ENCODE results near the gene LRRC61.
A peak's percentile ranks its signal among the peaks of the same experiment; 100 is the strongest.
"Not testable (repeated sequence)": the region's sequence is repeated elsewhere in the genome, so short reads cannot be mapped to it uniquely, and the experiment has no call there.

Gene LRRC61

DNA sequence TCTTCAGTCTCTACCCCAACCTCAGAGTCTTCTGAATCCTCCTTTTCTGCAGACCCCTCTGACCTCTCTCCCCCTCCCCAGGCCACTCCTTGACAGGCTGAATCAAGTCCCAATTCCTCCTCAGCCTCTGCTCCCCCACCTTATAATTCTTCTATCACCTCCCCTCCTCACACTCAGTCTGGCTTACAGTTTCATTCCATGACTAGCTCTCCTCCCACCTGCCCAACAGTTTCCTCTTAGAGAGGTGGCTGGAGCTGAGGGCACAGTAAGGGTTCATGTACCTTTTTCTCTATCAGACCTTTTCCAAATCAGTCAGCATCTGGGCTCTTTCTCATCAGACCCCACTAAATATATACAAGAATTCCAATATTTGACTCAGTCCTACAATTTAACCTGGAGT is 14.6 kb upstream of the LRRC61 start:
- no peak for DNase-seq

DNA sequence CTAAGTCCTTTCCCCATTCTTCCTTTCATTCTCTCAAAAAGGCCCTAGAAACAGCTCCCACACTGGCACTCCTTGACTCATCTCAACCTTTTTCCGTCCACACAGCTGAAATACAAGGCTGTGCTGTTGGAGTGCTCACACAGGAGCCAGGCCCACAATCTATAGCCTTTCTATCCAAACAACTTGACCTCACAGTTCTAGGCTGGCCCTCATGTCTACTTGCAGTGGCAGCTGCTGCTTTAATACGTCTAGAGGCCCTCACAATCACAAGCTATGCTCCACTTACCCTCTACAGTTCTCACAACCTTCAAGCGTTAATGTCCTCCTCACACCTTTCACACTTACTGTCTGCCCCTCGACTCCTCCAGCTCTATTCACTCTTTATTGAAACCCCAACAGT is 12.0 kb upstream of the LRRC61 start:
- DNase-seq = no peak

DNA sequence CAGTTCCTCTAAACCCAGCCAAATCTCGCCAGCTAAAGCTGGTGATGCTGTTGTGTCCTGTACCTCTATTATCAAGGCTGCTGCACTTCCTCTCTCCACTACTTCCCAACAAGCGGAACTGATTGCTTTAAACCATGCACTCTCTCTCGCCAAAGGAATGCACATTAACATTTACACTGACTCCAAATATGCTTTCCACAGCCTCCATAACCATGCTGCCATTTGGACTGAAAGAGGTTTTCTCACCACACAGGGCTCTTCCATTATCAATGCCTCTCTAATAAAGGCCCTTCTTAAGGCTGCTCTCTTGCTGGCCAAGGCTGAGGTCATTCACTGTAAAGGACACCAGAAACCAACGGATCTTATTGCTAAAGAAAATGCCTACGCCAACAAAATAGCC is 11.4 kb upstream of the LRRC61 start:
- DNase-seq = no peak

DNA sequence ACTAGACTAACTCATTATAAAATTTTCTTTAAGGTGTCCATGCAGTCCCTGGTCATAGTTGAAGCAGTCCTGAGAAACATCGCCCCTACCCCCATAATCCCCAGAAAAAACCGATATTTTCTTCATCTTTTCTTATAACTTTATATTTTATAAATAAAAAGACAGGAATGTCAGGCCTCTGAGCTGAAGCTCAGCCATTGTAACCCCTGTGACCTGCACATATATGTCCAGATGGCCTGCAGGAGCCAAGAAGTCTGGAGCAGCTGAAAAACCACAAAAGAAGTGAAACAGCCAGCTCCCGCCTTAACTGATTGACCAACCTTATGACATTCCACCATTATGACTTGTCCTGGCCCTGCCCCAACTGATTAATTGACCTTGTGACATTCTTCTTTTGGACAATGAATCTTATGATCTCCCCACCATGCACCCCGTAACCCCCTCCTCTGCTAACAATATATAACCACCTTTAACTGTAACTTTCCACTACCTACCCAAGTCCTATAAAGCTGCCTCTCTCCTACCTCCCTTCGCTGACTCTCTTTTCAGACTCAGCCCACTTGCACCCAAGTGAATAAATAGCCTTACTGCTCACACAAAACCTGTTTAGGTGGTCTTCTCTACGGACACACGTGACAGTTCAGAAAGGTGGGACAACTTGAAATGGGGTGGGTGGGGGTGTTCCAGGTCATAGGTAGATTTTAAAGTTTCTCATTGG is 10.3 kb upstream of the LRRC61 start:
- not testable (repeated sequence) for DNase-seq

DNA sequence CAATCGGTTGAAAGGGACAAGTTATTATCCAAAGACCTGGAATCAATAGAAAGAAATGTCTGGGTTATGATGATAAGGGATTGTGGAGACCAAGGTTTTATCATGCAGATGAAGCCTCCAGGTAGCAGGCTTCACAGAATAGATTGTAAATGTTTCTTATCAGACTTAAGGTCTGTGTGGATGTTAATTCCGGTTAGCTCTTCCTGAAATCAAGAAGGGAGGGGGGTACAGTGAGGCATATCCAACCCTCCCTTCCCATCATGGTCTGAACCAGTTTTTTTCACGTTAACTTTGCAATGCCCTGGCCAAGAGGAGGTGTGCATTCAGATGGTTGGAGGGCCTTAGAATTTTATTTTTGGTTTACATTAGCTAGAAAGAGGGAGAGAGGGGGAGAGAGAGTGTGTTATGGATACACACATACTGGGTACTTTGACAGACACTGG is 9.8 kb upstream of the LRRC61 start:
- no peak for DNase-seq

DNA sequence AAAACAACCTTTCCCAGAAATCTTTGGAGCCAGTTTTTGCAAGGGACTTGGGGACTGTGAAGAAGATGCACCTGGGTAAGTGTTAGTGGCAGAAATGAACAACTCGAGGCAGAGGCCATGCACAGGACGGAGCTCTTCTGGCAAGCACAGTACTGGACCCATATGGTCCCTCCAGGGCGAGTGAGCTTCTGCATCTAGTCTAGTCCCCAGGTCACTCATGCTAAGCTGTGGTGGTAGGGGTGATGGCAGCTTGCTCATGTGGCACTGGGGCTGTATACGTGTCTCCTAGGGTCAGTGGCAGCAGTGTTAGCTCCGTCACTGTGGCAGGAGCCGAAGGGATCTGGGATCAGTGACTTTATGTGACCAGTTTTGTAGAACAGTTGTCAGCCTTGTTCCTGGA is 9.3 kb upstream of the LRRC61 start:
- DNase-seq = no peak

DNA sequence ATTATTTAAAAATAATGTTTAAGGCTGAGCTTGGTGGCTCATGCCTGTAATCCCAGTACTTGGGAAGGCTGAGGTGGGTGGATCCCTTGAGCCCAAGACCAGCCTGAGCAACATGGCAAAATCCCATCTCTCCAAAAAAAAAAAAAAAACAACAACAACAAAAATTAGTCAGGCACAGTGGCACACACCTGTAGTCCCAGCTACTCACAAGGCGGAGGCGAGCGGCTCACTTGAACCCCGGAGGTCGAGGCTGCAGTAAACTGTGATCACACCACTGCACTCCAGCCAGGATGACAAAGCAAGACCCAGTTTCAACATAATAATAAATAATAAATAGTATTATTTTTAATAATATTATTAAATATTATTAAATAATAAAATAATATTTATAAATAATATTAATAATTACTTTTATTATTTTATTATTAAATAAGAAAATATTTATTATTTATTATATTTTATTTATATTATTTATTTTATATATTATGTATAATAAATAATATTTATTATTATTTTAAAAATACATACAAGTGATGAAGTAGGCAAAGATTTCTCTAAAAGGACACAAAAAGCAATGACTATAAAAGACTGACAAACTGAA is 8.4 kb upstream of the LRRC61 start:
- no peak for DNase-seq

DNA sequence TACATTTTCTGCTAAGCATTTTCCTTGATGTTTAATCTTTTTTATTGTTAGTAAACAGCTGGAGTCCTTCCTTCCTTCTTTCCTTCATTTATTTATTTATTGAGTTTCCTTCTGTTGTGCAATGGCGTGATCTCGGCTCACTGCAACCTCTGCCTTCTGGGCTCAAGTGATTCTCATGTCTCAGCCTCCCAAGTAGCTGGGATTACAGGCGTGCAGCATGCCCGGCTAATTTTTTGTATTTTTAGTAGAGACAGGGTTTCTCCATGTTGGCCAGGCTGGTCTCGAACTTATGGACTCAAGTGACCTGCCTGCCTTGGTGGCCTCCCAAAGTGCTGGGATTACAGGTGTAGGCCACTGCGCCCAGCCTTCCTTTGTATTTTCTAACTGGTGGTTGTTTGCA is 6.2 kb upstream of the LRRC61 start:
- DNase-seq = not testable (repeated sequence)

DNA sequence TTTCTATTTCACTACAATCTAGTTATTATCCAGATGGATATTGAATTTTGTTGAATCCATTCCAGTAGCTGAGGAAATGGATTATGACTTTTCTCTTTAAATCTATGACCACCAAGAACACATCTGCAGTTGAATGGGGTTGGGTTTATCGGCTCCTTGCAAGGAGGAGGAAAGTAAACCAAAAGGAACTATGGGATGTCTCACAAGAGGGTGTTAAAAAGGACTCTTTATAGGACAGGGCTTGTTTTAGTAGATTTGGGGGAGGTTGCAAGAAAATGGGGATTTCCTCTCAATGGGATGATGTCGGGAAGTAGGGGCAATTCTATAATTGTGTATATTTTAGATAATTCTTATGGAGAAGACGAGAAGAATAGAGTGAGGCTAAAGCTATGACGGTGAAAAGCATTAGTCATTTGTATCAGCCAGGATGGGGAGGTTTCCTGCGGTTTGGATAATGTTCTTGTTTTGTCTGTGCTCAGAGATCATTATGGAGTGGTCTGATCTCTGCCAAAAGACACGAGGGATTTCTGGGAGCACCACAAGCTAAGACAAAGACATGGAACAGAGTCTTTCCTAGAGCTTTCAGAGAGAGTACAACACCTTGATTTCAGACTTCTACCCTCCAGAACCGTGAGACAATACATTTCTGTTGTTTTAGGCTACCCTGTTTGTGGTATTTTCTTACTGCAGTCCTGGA is 5.3 kb upstream of the LRRC61 start:
- no peak for DNase-seq

DNA sequence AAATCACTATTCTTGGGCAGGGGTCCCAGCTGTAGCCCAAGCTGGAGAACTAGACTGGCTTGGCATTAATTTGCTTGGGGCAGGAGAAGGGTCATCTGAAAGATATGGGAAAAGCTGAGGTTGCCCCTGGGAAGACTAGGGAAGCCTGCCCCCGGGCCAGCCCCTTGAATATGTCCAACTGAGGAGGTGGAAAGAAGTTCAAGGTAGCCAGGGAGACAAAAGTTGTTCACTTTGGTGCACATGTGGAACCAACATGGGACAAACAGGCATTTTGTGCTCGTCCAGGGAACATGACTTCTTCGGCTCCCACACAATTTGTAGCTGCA is 1.4 kb upstream of the LRRC61 start:
- DNase-seq = no peak

DNA sequence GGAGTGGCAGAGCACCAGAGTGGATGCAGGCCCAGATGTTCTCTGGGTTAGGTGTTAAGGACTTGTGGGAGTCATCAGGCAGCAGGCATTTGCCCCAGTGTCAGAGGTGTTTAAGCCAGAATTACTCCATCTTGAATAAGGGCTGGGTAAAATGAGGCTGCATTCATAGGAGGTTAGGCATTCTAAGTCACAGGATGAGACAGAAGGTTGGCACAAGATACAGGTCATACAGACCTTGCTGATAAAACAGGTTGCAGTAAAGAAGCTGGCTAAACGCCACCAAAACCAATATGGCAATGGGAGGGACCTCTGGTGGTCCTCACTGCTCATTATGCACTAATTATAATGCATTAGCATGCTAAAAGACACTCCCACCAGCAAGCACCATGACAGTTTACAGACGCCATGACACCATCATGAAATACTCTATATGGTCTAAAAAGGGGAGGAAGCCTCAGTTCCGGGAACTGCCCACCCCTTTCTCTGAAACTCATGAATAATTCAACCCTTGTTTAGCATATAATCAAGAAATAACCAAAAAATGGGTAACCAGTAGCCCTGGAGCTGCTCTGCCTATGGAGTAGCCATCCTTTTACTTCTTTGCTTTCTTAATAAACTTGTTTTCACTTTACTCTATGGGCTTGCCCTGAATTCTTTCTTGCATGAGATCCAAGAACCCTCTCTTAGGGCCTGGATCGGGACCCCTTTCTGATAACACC is 882 bp upstream of the LRRC61 start:
- DNase-seq = no peak

DNA sequence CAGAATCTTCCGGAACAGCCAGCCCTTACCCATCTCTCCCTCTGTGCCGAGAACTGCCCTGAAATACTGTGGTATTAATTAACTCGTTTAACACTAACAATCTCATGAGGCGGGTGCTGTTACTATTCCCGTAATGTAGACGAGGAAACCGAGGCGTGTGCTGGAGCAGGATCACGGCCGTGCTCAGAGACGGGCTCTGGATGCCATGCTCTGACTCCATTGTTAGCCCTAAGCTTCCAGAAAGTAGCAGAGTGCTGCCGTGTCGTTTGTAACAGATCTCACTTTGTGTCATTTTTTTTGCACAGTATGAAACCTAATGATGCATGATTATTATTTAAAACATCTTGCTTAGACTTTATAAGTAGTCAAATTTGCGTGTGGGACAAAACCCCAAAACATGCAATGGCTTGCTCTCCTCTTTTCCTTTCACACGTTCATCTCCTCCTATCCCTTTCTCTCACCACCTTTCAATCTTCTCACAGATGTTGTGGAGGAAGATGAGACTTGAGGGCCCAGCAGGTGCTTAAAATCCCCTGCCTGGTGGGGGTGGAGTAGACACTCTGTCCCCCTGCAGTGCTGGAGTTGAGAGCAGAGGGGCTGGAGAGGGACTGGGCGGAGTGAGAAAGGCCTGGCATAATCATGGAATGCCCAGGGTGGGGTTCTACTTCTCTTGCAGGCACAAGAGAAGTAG is 672 bp downstream of the LRRC61 start:
- DNase-seq = peak in 1 of 2 experiments; percentile 53

DNA sequence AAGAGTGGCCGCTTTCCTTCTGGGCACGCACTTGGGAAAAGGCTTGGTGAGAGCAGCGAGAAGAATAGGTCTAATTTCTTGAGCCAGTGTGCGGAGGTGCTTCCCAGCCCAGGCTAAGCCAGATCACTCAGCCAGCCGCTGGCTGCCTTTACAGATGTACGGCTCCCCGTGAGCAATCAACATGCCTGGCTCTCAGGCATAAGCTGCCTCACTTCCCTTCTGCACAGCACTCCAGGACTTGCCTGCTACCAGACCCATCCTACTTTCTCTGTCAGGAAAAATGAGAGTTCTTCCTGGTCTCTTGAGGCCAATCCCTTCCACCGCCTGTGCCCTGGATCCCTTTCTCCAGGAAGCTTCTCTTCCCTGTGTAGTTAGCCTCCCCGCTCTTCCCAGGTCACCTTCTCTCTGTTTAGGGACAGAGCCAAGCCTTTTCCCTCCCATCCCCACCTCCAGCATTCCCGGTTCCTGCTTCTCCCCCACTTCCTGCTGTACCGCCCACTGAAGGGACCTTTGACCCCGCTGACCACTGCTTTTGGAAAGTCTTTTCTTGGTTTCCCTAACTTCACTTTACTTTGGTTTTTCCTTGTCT is 1.3 kb downstream of the LRRC61 start:
- DNase-seq = no peak

DNA sequence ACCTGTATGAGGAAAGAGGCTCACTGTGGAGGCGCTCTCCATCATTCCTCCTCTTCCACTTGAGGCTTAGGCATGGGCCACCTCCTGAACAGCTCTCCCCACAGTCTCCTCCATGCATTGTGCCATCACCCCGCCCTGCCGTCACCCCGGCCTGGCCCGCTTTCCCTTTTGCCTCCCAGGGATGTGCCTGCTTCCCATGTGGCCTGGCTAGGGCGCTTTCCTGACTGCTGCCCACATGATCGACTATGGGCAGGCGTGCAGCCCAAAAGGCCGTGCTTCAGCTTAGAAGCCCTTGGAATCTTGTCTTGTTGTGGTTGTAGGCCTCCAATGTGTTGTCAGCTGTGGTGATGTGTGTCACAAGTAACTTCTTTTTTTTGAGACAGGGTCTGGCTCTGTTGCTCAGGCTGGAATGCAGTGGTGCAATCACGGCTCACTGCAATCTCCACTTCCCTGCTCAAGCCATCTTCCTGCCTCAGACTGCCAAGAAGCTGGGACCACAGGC is 2.0 kb downstream of the LRRC61 start:
- DNase-seq = no peak

DNA sequence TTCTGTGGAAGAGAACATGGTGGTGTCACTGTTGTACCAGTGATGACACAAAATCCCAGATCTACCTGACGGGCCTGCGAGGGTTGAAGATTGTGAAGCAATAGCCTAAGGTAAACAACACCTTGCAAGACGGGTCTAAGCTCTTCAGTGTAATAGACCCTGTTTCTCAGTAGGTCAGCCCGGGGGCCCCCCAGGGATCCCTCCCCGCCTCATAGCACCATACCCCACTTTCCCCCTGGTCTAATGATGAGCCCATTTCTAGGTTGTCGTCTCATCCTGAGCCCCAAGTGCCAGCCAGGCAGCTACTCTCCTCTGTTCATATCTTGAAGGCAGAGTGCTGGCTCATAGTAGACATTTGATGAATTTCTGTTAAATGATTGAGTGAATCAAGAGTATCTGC is 2.7 kb downstream of the LRRC61 start:
- DNase-seq = no peak

DNA sequence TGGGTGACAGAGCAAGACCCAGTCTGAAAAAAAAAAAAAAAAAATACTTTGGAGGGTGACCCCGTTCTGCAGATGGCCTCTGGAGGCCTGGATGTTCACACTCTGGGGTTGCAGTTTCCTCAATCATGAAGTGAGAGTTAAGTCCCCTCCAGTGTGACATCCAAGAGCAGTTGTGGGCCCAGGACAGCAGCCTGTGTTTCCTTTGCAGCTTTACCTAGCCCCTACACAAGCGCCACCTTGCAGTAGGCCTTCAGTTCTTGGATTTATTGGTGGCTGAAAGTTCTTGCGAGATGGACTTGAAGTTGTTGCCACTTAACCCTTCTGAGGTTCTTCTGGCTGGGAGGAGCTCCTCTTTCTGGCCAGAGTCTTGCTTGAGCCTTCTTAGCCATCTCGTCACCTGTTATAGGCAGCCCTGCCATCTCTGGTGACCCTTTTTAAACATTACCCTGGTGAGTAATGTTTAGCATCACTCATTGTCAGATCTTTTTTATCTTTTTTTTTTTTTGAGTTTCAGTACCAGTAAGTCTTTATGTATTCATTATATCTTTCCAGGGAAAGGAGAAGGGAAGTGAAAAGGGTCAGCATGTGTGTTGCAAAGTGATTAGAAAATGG is 3.6 kb downstream of the LRRC61 start:
- DNase-seq = no peak

DNA sequence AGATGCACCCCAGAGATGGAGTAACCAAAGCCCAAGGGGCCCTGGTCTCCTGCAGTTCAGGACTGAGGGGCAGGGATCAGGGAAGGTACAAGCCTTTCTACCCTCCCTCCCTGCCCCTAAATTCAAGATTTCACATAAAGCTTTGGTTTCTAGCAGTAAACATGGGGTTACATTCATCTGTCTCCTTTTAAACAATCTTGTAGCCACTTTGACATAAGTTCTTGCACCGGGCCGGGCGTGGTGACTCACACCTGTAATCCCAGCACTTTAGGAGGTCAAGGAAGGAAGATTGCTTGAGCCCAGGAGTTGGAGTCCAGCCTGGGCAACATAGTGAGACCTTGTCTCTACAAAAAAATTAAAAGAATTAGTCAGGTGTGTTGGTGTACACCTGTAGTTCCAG is 4.2 kb downstream of the LRRC61 start:
- DNase-seq = no peak

DNA sequence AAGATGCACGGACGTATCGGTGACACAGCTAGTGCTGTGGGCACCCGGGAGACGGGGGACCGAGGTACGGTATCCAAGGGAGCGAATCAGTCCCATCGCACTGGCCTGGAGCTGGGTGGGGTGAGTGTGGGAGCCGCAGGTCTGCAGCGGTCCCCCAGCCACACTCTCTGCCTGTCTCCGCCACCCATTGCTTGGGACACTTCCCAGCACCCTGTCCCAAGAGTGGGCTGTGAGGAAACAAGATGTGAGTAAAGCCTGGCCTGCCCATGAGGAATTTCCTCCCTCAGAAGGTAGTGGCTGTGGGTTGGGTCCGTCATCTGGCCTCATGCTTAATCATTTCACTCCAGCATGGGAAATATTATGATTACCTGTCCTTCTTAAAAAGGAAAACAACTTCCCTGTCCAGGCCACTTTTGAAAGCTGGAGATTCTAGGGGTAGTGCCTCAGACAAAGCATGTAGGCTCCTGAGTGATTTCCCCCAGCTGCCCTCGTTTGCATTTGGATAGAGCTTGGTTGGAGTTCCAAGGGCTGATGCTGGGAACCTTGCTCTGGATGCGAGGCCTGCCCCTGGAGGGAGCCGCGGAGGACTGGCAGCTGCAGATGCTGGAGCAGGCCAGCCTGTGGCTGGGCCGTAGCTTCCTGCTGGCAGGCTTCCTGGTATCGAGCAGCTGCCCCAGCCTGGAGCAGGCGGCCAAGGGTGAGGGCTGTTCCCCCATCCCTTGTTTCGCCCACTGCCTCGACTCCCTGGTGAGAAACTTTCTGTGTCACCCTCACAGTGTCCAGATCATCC is 6.4 kb downstream of the LRRC61 start:
- DNase-seq = no peak

DNA sequence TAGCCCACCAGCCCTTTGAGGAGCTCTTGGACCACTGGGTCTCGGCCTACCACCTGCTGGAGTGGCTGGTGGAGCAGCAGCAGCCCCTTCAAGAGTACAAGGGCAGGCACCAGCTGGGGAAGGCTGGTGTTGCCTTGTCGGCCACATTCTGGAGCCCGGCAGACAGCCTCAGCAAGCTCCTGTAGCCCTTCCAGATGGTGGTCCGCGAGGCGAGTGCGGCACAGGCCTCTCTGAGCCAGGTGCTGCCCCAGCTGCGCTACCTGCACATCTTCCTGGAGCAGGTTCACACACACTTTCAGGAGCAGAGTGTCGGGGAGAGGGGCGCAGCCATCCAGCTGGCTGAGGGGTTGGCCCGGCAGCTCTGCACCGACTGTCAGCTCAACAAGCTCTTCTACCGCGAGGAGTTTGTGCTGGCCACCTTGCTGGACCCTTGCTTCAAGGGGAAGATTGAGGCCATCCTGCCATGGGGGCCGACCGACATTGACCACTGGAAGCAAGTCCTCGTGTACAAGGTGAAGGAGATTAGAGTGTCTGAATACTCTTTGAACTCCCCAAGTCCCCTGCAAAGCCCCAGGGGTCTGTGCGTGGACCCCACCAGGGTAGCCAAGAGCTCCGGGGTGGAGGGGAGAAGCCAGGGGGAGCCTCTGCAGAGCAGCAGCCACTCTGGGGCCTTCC is 7.2 kb downstream of the LRRC61 start:
- DNase-seq = no peak

DNA sequence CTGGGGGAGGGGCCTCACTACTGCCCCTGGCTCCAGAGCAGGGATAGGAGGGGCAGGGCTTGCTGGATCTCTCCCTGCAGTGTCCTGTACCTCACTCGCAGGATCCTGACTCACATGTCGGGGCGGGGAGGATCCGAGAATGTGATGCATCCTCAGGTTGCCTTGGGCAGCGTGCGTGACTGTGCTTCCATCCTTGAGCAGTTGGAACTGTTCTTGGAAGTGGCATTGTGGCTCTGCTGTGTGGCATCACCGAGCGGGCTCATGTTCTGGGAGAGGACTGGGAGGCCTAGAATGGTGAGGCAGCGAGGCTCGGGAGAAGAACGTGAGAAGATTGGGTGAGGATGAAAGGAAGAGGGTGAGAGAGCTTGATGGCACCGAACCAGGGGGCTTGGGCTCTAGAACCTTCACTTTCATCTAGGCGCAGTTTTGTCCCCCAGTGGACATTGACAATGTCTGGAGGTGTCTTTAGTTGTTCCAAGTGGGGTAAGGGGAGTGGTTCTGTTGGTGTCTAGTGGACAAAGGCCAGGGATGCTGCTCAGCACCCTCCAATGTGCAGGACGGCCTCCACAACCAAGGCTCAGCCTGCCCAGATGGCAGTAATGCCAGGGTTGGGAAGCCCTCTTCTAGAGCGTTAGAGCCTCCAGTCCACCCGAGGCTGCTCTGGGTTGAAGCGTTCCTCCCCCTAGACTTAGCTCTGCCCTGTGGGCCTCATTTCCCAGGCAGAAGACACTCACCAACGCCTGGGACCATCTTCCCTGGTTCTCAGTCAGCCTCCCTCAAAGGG is 9.9 kb downstream of the LRRC61 start:
- DNase-seq = no peak

Measured in NCI-H187 (cell line).